ENCODE data around the gene EBF3.

EBF3 gene

DNA sequence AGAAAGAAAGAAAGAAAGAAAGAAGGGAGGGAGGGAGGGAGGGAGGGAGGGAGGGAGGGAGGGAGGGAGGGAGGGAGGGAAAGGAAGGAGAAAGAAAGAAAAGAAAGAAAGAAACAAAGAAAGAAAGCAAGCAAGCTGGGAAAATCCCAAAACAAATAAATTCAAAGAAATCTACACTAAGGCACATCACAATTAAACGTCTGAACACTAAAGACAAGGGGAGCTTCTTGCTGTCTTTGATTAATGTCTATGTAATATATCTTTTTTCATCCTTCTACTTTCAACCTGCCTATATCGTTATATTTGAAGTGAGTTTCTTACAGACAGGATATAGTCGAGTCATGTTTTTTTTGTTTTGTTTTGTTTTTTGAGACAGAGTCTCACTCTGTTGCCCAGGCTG is 28.3 kb upstream of the EBF3 start:
- Mint-ChIP-seq H3K36me3 (ENCODE audit: low read depth) (no peaks in the 10 kb centered on the region), H3K27ac (no peak overlapping the region), H3K9me3 (peaks cover 40% of the 10 kb centered on the region)

DNA sequence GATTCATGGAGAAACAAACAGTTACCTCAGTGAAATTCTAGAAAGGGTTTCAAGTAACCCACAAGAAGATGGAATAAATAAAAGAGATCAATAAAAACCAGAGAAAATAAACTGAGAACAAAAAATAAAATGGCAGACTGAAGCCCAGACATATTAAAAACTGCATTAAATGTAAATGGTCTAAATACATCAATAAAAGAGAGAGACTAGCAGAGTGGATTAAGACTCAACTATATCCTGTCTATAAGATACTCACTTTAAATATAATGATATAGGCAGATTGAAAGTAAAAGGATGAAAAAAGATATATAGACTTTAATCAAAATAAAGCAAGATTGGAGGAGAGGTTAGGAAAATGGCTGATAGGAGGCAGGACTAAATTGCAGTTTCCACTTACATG is 18.8 kb upstream of the EBF3 start:
- H3K4me1 Mint-ChIP-seq = no peaks in the 10 kb centered on the region
- no peaks in the 10 kb centered on the region for H3K36me3 Mint-ChIP-seq (ENCODE audit: low read depth)
- no peak for TF ChIP-seq CTCF (IDR thresholded peaks at IDR 0.05; ENCODE audit: unreplicated experiment in 3 of 3)
- peaks cover 32% of the 10 kb centered on the region for H3K27me3 Mint-ChIP-seq (ENCODE audit: low read depth)
- peaks cover 50% of the 10 kb centered on the region for H3K9me3 Mint-ChIP-seq
- no peak overlapping the region for H3K4me3 Mint-ChIP-seq
- H3K27ac Mint-ChIP-seq = no peak overlapping the region

More for the DNA sequence above, 28.3 kb upstream of the EBF3 start:
- Mint-ChIP-seq H3K27me3 (ENCODE audit: low read depth) (peaks cover 16% of the 10 kb centered on the region), H3K4me1 (no peaks in the 10 kb centered on the region), H3K4me3 (no peak overlapping the region)
- TF ChIP-seq CTCF (IDR thresholded peaks at IDR 0.05; ENCODE audit: unreplicated experiment in 3 of 3) = no peak

DNA sequence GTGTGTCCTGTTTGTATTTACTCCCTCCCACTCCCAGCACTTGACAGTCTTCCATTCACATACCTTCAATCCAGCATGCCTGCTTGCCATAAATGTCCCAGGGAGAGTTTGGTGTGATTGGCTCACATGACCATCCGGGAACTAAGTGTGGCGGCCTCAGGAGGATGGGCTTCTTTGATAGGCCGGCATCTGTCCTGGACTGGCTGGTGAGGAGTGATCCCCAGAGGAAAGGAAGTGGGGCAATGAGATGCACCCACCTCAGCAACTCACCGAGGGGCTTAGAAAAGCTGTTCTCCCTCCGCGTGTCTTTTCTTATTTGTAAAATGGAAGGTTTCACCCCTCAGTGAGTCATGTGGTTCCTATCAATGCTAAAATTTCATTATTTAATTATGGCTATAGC is 14.9 kb upstream of the EBF3 start:
- H3K4me3 Mint-ChIP-seq = no peak overlapping the region
- H3K27me3 Mint-ChIP-seq (ENCODE audit: low read depth) = peaks cover 57% of the 10 kb centered on the region
- no peaks in the 10 kb centered on the region for H3K4me1 Mint-ChIP-seq
- peaks cover 25% of the 10 kb centered on the region for H3K9me3 Mint-ChIP-seq
- no peaks in the 10 kb centered on the region for H3K36me3 Mint-ChIP-seq (ENCODE audit: low read depth)
- no peak overlapping the region for H3K27ac Mint-ChIP-seq
- no peak for TF ChIP-seq CTCF (IDR thresholded peaks at IDR 0.05; ENCODE audit: unreplicated experiment in 3 of 3)

- TF ChIP-seq CTCF (IDR thresholded peaks at IDR 0.05; ENCODE audit: unreplicated experiment in 3 of 3) = no peak
- Mint-ChIP-seq H3K4me1 (no peaks in the 10 kb centered on the region), H3K27me3 (ENCODE audit: low read depth) (peaks cover 64% of the 10 kb centered on the region), H3K4me3 (no peak overlapping the region), H3K36me3 (ENCODE audit: low read depth) (no peaks in the 10 kb centered on the region), H3K9me3 (peaks cover 21% of the 10 kb centered on the region), H3K27ac (no peak overlapping the region)
These were observed 14.2 kb upstream of the EBF3 start for GRCh38 chr10:129978322-129978721.

GRCh38 chr10:129977794-129978193 is 13.7 kb upstream of the EBF3 start:
- Mint-ChIP-seq H3K36me3 (ENCODE audit: low read depth) (no peaks in the 10 kb centered on the region), H3K4me1 (no peaks in the 10 kb centered on the region), H3K27me3 (ENCODE audit: low read depth) (peaks cover 66% of the 10 kb centered on the region), H3K4me3 (no peak overlapping the region), H3K9me3 (peaks cover 16% of the 10 kb centered on the region), H3K27ac (no peak overlapping the region)
- no peak for TF ChIP-seq CTCF (IDR thresholded peaks at IDR 0.05; ENCODE audit: unreplicated experiment in 3 of 3)

GRCh38 chr10:129973674-129974059 is 9.6 kb upstream of the EBF3 start:
- Mint-ChIP-seq H3K27ac (no peak overlapping the region), H3K4me3 (peak overlapping the region; percentile 48 to 81 (median 51)), H3K9me3 (no peaks in the 10 kb centered on the region), H3K36me3 (ENCODE audit: low read depth) (no peaks in the 10 kb centered on the region), H3K27me3 (ENCODE audit: low read depth) (peaks cover 83% of the 10 kb centered on the region), H3K4me1 (peaks cover 25% of the 10 kb centered on the region)
- TF ChIP-seq CTCF (IDR thresholded peaks at IDR 0.05; ENCODE audit: unreplicated experiment in 3 of 3) = no peak

All from nephron (organoid).